WERI-Rb-1 (cell line): ENCODE measurements around the gene ROM1.

Source experiments
- DNase-seq: peaks from one replicate; pipeline ENCODE4 v3.0.0-alpha.2; 2020
- H3K27ac ChIP-seq: fragments of 250-450 bp; sonication (Bioruptor Pico); 2 replicates; pipeline ENCODE4 v1.5.1; 2020; ENCODE audit warnings: mild to moderate bottlenecking, moderate library complexity
- H3K27me3 ChIP-seq: fragments of 250-450 bp; sonication (Bioruptor Pico); 2 replicates; pipeline ENCODE4 v1.5.1; 2021; ENCODE audit warnings: mild to moderate bottlenecking, low read depth, moderate library complexity; ENCODE audit not compliant: insufficient read depth, severe bottlenecking
- H3K36me3 ChIP-seq: fragments of 250-450 bp; sonication (Bioruptor Pico); 2 replicates; pipeline ENCODE4 v1.5.1; 2020; ENCODE audit warnings: mild to moderate bottlenecking, moderate library complexity
- H3K4me3 ChIP-seq: 2 replicates; pipeline ENCODE4 v1.5.1; 2011; ENCODE audit warnings: low read depth, mild to moderate bottlenecking, control low read depth, low read length
- H3K9me3 ChIP-seq: fragments of 250-450 bp; sonication (Bioruptor Pico); 2 replicates; pipeline ENCODE4 v1.5.1; 2021; ENCODE audit warnings: mild to moderate bottlenecking, moderate library complexity; ENCODE audit not compliant: severe bottlenecking
- CTCF ChIP-seq: IDR thresholded peaks from 2 replicates; pipeline ENCODE4 v1.5.1; 2011; ENCODE audit warnings: low read depth, mild to moderate bottlenecking, control low read depth, inconsistent platforms, low read length

The ROM1 gene

GRCh38 chr11:62572431-62572830 lies 40.6 kb upstream of the ROM1 start:
- DNase-seq, result no peak
- Histone ChIP-seq H3K27me3 (no peaks in the 10 kb centered on the region), H3K9me3 (no peaks in the 10 kb centered on the region), H3K36me3 (peaks cover 78% of the 10 kb centered on the region), H3K27ac (peak overlapping the region; percentile 82; the same call in 1 of the 2 replicates), H3K4me3 (peak overlapping the region; percentile 100)
- no peak for TF ChIP-seq CTCF

- H3K4me3 ChIP-seq, result peak overlapping the region; percentile 100
- no peak for DNase-seq
- H3K36me3 ChIP-seq, result peaks cover 74% of the 10 kb centered on the region
- no peak for TF ChIP-seq CTCF
- peak overlapping the region; percentile 82 for H3K27ac ChIP-seq
- no peaks in the 10 kb centered on the region for H3K9me3 ChIP-seq
- H3K27me3 ChIP-seq, result no peaks in the 10 kb centered on the region
Observed at GRCh38 chr11:62573006-62573591, 40.0 kb upstream of the ROM1 start.

GRCh38 chr11:62573592-62574362 lies 39.3 kb upstream of the ROM1 start, which contains the start of gene EEF1G:
EEF1G (minus strand) TSS chr11:62573891; CDS start chr11:62573842, 49 bp downstream.
- peaks cover 75% of the 10 kb centered on the region for H3K36me3 ChIP-seq
- no peak for TF ChIP-seq CTCF

GRCh38 chr11:62574363-62575071 lies 38.5 kb upstream of the ROM1 start:
- DNase-seq, result peak; percentile 68
- TF ChIP-seq CTCF, result no peak
- H3K9me3 ChIP-seq, result no peaks in the 10 kb centered on the region
- peak overlapping the region; percentile 100 for H3K4me3 ChIP-seq
- peaks cover 73% of the 10 kb centered on the region for H3K36me3 ChIP-seq
- H3K27ac ChIP-seq, result peak overlapping the region; percentile 91
- no peaks in the 10 kb centered on the region for H3K27me3 ChIP-seq

More at GRCh38 chr11:62573592-62574362, 39.3 kb upstream of the ROM1 start, which contains the start of gene EEF1G:
- Histone ChIP-seq H3K27me3 (no peaks in the 10 kb centered on the region), H3K27ac (peak within 1 kb of the TSS; percentile 91), H3K9me3 (no peaks in the 10 kb centered on the region), H3K4me3 (peak within 1 kb of the TSS; percentile 100)
- DNase-seq, result peak; percentile 99

- Histone ChIP-seq H3K36me3 (peaks cover 72% of the 10 kb centered on the region), H3K27me3 (no peaks in the 10 kb centered on the region), H3K27ac (peak overlapping the region; percentile 91), H3K4me3 (peak overlapping the region; percentile 100), H3K9me3 (no peaks in the 10 kb centered on the region)
- DNase-seq, result peak; percentile 26
- TF ChIP-seq CTCF, result no peak
Observed at GRCh38 chr11:62575156-62575555, 37.9 kb upstream of the ROM1 start.
